HG03097 (cell line): Measurements from ENCODE around the gene DIPK1A.
A peak's percentile ranks its signal among the peaks of the same experiment; 100 is the strongest.
"Not testable (repeated sequence)": the region's sequence is repeated elsewhere in the genome, so short reads cannot be mapped to it uniquely, and the experiment has no call there.

ENCODE experiments used
- ATAC-seq: cut with Tn5 transposase; IDR thresholded peaks from one replicate; pipeline ENCODE4 v1.9.1; 2021; ENCODE audit not compliant: unreplicated experiment, low FRiP score

DIPK1A gene

GRCh38 chr1:92980732-92981647 lies 19.7 kb upstream of the DIPK1A start:
- no peak for ATAC-seq

GRCh38 chr1:92975551-92976232 lies 14.4 kb upstream of the DIPK1A start:
- peak; percentile 70 for ATAC-seq

GRCh38 chr1:92974112-92974511 lies 12.8 kb upstream of the DIPK1A start:
- not testable (repeated sequence) for ATAC-seq

GRCh38 chr1:92973203-92973897 lies 12.1 kb upstream of the DIPK1A start:
- ATAC-seq, result no peak

GRCh38 chr1:92972409-92973129 lies 11.3 kb upstream of the DIPK1A start:
- ATAC-seq, result no peak

GRCh38 chr1:92971932-92972331 lies 10.7 kb upstream of the DIPK1A start:
- ATAC-seq, result not testable (repeated sequence)

- ATAC-seq, result no peak
Measured at GRCh38 chr1:92970990-92971689, 9.9 kb upstream of the DIPK1A start.

- no peak for ATAC-seq
Measured at GRCh38 chr1:92969517-92969916, 8.3 kb upstream of the DIPK1A start.

GRCh38 chr1:92968138-92969032 lies 7.1 kb upstream of the DIPK1A start:
- ATAC-seq, result no peak

- no peak for ATAC-seq
Measured at GRCh38 chr1:92964998-92965397, 3.7 kb upstream of the DIPK1A start.

GRCh38 chr1:92964316-92964715 lies 3.1 kb upstream of the DIPK1A start:
- no peak for ATAC-seq

GRCh38 chr1:92961896-92962752 lies 862 bp upstream of the DIPK1A start:
- ATAC-seq, result peak; percentile 51

GRCh38 chr1:92960395-92961130 lies 699 bp downstream of the DIPK1A start:
- peak; percentile 31 for ATAC-seq

GRCh38 chr1:92958203-92958970 lies 2.9 kb downstream of the DIPK1A start:
- no peak for ATAC-seq

- no peak for ATAC-seq
Measured at GRCh38 chr1:92957030-92957734, 4.1 kb downstream of the DIPK1A start.
